Left kidney (tissue), 2 donors: Measurements from ENCODE around the gene AHNAK. TPM values are rescaled to one million over a fixed set of nuclear protein-coding genes. Genes with fewer than 3 reads are reported as not detected.
"Not testable (repeated sequence)": the region's sequence is repeated elsewhere in the genome, so short reads cannot be mapped to it uniquely, and the experiment has no call there.

Experiments used
- DNase-seq: peaks from one replicate; pipeline ENCODE4 v3.0.0-alpha.2; 2013
- polyA plus RNA-seq: library from polyadenylated mRNA; unstranded; fragments of 120-200 nt; gene quantifications from one replicate; pipeline ENCODE4 v1.2.1, GENCODE V29; 2013; ENCODE audit not compliant: insufficient read length

AHNAK gene
- polyA plus RNA-seq, 1 donor: 199 TPM

DNA sequence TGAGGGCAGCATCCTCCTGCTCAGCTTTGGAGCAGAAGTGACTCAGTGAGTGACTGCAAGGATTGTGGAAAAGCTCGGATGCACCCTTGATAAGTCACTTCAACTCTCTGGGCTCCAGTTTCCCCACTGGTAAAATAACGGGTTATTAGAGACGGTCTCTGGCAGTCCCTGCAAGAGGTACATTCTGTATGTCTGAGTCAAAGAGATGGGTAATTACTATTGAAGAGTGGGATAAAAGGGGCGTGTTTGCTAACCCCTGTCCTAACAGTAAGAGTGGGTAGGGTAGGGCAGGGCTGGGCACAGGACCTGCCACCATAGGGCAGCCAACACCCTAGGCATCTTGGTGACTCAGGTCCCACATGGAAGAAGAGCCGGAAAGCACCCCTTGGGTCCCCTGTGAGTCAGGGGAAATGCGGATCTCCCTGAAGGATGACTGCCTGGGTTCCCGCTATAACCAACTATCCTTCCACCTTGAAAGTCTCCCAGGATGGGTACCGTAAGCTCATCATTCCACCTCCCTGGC lies 7.3 kb upstream of the AHNAK start:
- DNase-seq: no peak

- no peak for DNase-seq
These were observed 6.7 kb upstream of the AHNAK start for GRCh38 chr11:62553080-62553838.

- DNase-seq: no peak
These were observed 6.0 kb upstream of the AHNAK start for GRCh38 chr11:62552485-62553079.

GRCh38 chr11:62550478-62550877 lies 3.9 kb upstream of the AHNAK start:
- not testable (repeated sequence) for DNase-seq

DNA sequence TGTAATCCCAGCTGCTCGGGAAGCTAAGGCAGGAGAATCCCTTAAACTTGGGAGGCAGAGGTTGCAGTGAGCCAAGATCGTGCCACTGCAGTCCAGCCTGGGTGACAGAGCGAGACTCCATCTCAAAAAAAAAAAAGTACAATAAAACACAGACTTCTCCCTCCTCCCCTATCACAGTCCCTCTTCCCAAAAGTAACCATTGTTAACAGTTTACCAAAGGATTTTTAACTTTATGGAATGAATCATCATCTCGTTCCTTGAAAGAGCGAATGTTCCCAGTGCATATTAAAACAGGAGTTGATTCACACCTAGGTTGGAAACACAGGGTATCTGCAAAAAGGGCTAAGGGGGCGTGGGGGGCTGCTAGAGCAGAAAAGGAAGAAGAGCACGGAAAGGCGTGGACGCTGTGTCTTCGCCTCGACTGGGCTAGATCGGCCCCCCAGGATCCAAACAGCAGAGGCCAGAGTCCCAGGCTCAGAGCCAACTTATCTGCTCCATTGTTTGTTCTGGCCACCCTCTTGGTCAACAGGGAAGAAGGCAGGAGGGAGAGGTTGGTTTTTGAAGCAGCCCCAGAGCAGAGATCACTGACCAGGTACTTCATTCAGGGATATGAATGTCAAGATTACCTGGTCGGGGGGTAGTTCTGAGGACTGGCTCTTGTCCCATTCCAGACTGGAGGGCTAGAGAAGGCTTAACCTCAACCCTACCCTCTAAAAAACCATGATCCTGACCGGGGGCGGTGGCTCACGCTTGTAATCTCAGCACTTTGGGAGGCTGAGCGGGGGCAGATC lies 2.1 kb upstream of the AHNAK start:
- no peak for DNase-seq

- no peak for DNase-seq
These were observed 1.2 kb upstream of the AHNAK start for GRCh38 chr11:62547691-62548281.

DNA sequence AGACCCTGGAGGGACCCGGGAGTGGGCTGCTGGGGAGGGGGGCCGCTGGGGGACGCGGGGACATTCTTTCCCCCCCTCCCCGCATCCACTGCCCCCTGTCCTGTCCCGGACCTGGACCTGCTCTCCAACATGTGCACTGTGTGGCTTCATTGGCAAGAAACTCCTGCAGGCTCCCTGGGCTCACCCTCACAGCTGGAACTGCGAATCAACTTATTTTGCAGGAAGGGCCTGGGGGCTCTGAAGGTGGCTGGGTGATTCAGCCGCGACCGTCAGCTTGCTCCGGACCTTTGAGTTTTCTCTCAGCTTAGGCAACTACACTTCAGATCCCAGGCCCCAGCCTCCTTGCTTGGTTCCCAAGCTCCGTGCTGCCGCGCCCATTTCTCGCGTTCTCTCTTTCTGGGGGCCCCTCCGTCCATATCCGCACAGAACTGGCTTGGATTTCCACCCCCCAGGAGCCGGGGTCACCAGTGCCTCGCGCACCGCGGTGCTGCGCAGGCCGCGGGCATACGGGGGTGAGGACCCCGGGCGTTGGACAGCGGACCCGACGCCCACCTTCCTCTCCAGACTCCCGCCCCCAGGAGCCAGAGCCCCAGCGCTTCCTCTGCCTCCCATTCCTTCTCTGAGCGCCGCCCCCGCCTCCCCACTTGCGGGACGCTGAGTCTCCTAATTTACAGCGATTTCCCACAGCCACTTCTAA lies 471 bp upstream of the AHNAK start:
- DNase-seq: no peak

GRCh38 chr11:62545437-62546243 lies 966 bp downstream of the AHNAK start:
- peak; percentile 94 for DNase-seq

DNA sequence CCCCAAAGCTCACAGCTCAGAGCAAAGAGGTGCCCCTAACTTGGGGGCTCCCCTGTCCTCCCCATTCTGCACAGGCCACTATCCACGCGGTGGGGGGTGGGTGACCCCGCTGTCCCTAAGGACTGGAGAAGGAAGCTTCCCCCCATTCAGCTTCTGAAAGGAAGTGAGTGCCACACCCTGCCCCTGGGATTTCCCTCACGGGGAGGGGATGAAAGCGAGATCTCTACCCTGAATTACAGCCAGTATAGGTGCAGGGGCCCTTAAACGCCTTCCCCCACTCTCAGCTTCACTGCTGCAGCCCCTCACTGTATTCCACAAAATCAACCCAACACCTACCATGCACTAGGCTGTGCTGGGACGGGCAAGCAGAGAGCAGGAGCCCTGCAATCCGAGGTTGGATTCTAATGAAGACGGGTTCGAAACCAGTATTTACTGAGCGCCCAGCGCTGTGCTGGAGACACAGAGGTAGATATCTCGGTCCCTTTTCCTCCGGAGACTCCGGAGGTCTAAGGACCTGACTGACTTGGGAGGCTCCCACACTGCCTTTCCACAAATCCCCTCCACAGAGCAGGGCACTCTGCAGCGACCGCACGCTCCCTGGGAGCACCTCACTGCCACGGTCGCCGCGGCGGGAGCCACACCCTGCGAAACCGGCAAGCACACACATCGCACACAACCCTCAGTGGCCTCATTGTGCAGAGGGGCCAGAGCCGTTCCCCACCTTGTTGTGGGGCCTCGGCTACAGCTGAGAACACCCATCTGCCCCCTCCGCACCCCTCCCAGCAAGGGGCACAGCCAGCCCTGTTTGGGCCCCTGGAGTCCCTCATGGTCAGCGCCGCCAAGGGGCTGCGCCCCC lies 1.8 kb downstream of the AHNAK start:
- no peak for DNase-seq

GRCh38 chr11:62543680-62544444 lies 2.7 kb downstream of the AHNAK start:
- no peak for DNase-seq

DNA sequence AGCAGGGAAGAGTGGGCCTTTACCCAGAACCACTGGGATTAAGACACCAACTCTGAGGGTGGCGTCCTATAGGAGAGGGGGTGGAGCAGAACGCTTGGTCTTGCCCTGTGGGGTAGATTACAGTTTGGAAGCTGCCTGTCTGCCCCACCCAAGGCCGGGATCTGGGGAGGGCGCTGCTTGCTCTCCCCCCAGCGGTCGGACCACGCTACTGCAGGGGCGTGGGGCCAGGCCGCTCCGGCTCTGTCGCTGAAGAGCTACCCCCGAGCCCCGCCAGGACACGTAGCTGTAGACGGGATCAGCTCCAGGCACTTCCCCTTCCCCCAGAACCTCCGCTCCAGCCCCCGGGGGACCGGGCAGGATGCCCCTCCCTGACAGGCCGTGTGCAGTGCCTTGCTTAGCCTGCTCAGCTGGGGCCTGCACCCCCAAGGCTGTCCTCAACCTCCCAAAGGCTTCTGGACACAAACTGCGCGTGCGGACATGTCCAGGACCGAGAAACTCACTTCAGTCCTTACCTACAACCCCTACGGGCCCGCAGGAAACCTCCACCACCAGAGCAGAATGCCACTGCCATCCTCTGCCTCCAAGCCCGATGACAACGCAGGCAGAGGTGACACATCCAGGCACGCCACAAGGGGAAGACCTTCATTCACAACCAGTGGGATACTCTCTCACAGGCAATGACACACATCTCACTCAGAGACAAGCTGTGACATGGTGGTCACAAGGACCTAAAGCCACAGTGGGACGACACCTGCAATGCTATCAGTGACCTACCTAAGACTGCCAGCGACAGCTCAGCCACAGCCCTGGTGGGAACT lies 3.6 kb downstream of the AHNAK start:
- no peak for DNase-seq

- no peak for DNase-seq
These were observed 4.4 kb downstream of the AHNAK start for GRCh38 chr11:62542111-62542745.

DNA sequence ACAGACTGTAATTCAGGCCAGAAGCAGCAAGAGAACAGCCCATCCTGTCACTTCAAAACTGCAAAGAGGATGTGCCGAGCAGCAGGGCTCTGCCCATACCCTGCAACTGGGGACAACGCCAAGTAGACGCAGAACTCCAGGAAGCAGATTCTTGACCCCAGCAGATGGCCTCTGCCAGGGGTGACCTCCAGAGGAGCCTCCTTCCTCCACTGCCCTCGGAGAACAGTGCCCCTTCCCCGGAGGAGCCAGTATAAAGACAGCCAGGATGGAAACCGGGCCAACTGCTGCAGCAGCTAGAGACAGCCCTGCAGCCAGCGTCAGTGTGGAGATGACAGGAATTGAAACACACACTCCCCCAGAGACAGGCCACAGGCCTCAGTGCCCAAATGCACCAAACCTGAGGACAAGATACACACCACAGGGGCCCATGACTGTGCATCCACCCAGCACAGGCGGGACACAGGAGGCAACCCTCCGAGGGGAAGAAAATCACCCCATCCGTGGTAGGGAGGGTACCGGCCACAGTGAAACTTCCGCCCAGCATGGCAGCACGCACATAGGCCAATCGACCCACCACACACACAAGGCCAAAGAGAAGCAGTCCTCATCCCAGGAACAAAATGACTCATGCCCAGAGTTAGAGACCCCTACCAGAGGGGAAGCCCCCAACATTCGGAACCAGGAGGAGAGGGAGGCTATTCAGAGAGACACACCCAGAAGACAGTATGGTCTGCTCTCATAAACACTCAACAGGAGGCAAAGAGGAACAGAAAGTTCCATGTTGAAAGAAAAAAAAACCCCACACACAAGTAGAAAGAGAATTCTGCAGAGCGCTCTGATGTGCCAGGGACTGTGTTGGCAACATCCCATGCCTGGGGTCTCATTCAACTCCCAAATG lies 5.6 kb downstream of the AHNAK start:
- DNase-seq: no peak

- DNase-seq: no peak
These were observed 7.2 kb downstream of the AHNAK start for GRCh38 chr11:62539238-62539925.

- DNase-seq: no peak
These were observed 8.0 kb downstream of the AHNAK start for GRCh38 chr11:62538470-62539237.
